HepG2 (cell line): ENCODE data around the gene TTF2. TPM values are rescaled to one million over a fixed set of nuclear protein-coding genes. Genes with fewer than 3 reads are reported as not detected.

Experiments used
- HNRNPLL ChIP-seq: fragments of 200-400 bp; formaldehyde crosslinking; IDR thresholded peaks from 2 replicates; pipeline ENCODE4 v1.6.1; 2017; ENCODE audit warnings: mild to moderate bottlenecking, low read depth, low read length; ENCODE audit not compliant: poor library complexity, severe bottlenecking
- POLR2A ChIP-seq, 2 experiments: IDR thresholded peaks; 2 replicates each; pipeline ENCODE4 v1.6.1; 2011; ENCODE audit warnings: low read depth in 2 of 2, low read length in 2 of 2, mild to moderate bottlenecking in 1 of 2, moderate library complexity in 1 of 2; ENCODE audit not compliant: insufficient read depth in 1 of 2
- YY1 ChIP-seq: IDR thresholded peaks from 2 replicates; pipeline ENCODE4 v1.6.1; 2011; ENCODE audit warnings: low read length, low read depth, moderate library complexity, mild to moderate bottlenecking; ENCODE audit not compliant: insufficient read depth, insufficient replicate concordance
- ZBTB20 ChIP-seq: sonication (generic); formaldehyde crosslinking; IDR thresholded peaks from 2 replicates; pipeline ENCODE4 v1.8.1; 2023; ENCODE audit warnings: missing genetic modification reagents, low read depth, mild to moderate bottlenecking, borderline replicate concordance
- ZNF10 ChIP-seq: sonication (generic); formaldehyde crosslinking; IDR thresholded peaks from 2 replicates; pipeline ENCODE4 v1.4.0; 2020; ENCODE audit warnings: mild to moderate bottlenecking, low read depth, missing genetic modification reagents, borderline replicate concordance
- ZNF224 ChIP-seq: sonication (generic); formaldehyde crosslinking; IDR thresholded peaks from 2 replicates; pipeline ENCODE4 v1.5.0; 2020; ENCODE audit warnings: mild to moderate bottlenecking, missing genetic modification reagents
- ZNF296 ChIP-seq: sonication (generic); formaldehyde crosslinking; conservative IDR thresholded peaks from 2 replicates; pipeline ENCODE4 v1.5.0; 2020; ENCODE audit warnings: mild to moderate bottlenecking, missing genetic modification reagents
- ZNF33B ChIP-seq: sonication (generic); formaldehyde crosslinking; IDR thresholded peaks from 2 replicates; pipeline ENCODE4 v1.5.1; 2020; ENCODE audit warnings: mild to moderate bottlenecking, missing genetic modification reagents
- ZNF557 ChIP-seq: sonication (generic); formaldehyde crosslinking; IDR thresholded peaks from 2 replicates; pipeline ENCODE4 v1.4.0; 2020; ENCODE audit warnings: missing genetic modification reagents
- ZNF782 ChIP-seq: sonication (generic); formaldehyde crosslinking; IDR thresholded peaks from 2 replicates; pipeline ENCODE4 v1.4.0; 2020; ENCODE audit warnings: missing genetic modification reagents, mild to moderate bottlenecking, borderline replicate concordance
- ZSCAN31 ChIP-seq: sonication (generic); formaldehyde crosslinking; IDR thresholded peaks from 2 replicates; pipeline ENCODE4 v1.5.0; 2020; ENCODE audit warnings: low read depth, mild to moderate bottlenecking, missing genetic modification reagents
- polyA plus RNA-seq, 8 experiments: library from polyadenylated mRNA; depleted of rRNA in 3 of 8; stranded (reverse) in 7 of 8; unstranded in 1 of 8; fragments of >200 nt; fragmentation: Illumina TruSeq in 4 of 8; extraction: Trizol in 4 of 8; gene quantifications; 2 replicates each; pipeline versions ENCODE4 v1.2.1 to v1.2.3, GENCODE V29; 2011 to 2016; ENCODE audit warnings: low read depth in 4 of 8, missing spikeins in 1 of 8, mixed read lengths in 1 of 8; ENCODE audit not compliant: insufficient read depth in 1 of 8
- total RNA-seq, 5 experiments: library from RNA; depleted of rRNA; stranded (reverse); fragments of >200 nt; fragmentation: Illumina TruSeq; extraction: Trizol; gene quantifications; 2 replicates each; pipeline ENCODE4 v1.2.3, GENCODE V29; 2016; ENCODE audit warnings: low read depth in 1 of 5
- TF ChIP-seq, protein P1 (sequence below): sonication (generic); formaldehyde crosslinking; conservative IDR thresholded peaks from 2 replicates; pipeline ENCODE4 v1.4.0; 2020; ENCODE audit warnings: mild to moderate bottlenecking, missing genetic modification reagents, moderate library complexity
- TF ChIP-seq, protein P2 (sequence below): sonication (generic); formaldehyde crosslinking; IDR thresholded peaks from 2 replicates; pipeline ENCODE4 v1.5.0; 2020; ENCODE audit warnings: missing genetic modification reagents, mild to moderate bottlenecking, borderline replicate concordance

The TTF2 gene
- total and polyA plus RNA-seq, 2 of the 13 experiments (the other 11 are each of a cell fraction or from before 2014, with no cell fraction given), result 12.8 to 48.9 TPM

GRCh38 chr1:117059334-117059677 is 820 bp upstream of the TTF2 start (continued):
- TF ChIP-seq ZNF33B (CRISPR knock-in tag), result no peak
- peak; percentile 61 for TF ChIP-seq YY1
- TF ChIP-seq ZBTB20 (CRISPR knock-in tag), result no peak
- peak; percentile 13 for TF ChIP-seq HNRNPLL
- 0 out of 2 replicates have a peak, but pooled peaks have one; percentile 15 for TF ChIP-seq ZNF224 (CRISPR knock-in tag)
- TF ChIP-seq ZSCAN31 (CRISPR knock-in tag), result no peak
- TF ChIP-seq, protein P1, sequence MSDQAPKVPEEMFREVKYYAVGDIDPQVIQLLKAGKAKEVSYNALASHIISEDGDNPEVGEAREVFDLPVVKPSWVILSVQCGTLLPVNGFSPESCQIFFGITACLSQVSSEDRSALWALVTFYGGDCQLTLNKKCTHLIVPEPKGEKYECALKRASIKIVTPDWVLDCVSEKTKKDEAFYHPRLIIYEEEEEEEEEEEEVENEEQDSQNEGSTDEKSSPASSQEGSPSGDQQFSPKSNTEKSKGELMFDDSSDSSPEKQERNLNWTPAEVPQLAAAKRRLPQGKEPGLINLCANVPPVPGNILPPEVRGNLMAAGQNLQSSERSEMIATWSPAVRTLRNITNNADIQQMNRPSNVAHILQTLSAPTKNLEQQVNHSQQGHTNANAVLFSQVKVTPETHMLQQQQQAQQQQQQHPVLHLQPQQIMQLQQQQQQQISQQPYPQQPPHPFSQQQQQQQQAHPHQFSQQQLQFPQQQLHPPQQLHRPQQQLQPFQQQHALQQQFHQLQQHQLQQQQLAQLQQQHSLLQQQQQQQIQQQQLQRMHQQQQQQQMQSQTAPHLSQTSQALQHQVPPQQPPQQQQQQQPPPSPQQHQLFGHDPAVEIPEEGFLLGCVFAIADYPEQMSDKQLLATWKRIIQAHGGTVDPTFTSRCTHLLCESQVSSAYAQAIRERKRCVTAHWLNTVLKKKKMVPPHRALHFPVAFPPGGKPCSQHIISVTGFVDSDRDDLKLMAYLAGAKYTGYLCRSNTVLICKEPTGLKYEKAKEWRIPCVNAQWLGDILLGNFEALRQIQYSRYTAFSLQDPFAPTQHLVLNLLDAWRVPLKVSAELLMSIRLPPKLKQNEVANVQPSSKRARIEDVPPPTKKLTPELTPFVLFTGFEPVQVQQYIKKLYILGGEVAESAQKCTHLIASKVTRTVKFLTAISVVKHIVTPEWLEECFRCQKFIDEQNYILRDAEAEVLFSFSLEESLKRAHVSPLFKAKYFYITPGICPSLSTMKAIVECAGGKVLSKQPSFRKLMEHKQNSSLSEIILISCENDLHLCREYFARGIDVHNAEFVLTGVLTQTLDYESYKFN (CRISPR knock-in tag), result no peak
- TF ChIP-seq ZNF296 (CRISPR knock-in tag), result no peak
- no peak for TF ChIP-seq ZNF10 (CRISPR knock-in tag)
- no peak for TF ChIP-seq ZNF782 (CRISPR knock-in tag)
- TF ChIP-seq ZNF557, result no peak
- 0 out of 4 replicates have a peak, but pooled peaks of 1 of the 2 experiments have one; percentile 63 for TF ChIP-seq POLR2A (IDR thresholded peaks at IDR 0.05; ENCODE audit: insufficient read depth in 1 of 2, low read depth in 2 of 2, low read length in 2 of 2)
- TF ChIP-seq, protein P2, sequence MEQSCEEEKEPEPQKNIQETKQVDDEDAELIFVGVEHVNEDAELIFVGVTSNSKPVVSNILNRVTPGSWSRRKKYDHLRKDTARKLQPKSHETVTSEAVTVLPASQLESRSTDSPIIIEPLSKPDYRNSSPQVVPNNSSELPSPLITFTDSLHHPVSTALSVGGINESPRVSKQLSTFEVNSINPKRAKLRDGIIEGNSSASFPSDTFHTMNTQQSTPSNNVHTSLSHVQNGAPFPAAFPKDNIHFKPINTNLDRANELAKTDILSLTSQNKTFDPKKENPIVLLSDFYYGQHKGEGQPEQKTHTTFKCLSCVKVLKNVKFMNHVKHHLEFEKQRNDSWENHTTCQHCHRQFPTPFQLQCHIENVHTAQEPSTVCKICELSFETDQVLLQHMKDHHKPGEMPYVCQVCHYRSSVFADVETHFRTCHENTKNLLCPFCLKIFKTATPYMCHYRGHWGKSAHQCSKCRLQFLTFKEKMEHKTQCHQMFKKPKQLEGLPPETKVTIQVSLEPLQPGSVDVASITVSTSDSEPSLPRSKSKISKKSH (CRISPR knock-in tag), result peak; percentile 23; the same call in 1 of the 2 replicates
